SJSA1 (cell line): ENCODE data around the gene BRWD1. TPM values are rescaled to one million over a fixed set of nuclear protein-coding genes. Genes with fewer than 3 reads are reported as not detected.

ENCODE experiments used
- DNase-seq, 2 experiments: peaks; one replicate each; pipeline ENCODE4 v3.0.0-alpha.2; 2015 to 2020; ENCODE audit warnings: low spot score in 2 of 2, low read depth in 1 of 2
- H3K27ac ChIP-seq: fragments of 250-450 bp; sonication (Bioruptor Pico); 2 replicates; pipeline ENCODE4 v1.5.1; 2020; ENCODE audit warnings: mild to moderate bottlenecking, moderate library complexity
- H3K27me3 ChIP-seq: fragments of 250-450 bp; sonication (Bioruptor Pico); replicated peaks from 2 replicates; pipeline ENCODE4 v1.5.1; 2020; ENCODE audit warnings: mild to moderate bottlenecking, moderate library complexity
- H3K36me3 ChIP-seq: fragments of 250-450 bp; sonication (Bioruptor Pico); 2 replicates; pipeline ENCODE4 v1.5.1; 2020; ENCODE audit warnings: mild to moderate bottlenecking
- H3K4me1 ChIP-seq: fragments of 250-450 bp; sonication (Bioruptor Pico); replicated peaks from 2 replicates; pipeline ENCODE4 v1.6.1; 2021; ENCODE audit warnings: mild to moderate bottlenecking
- H3K4me3 ChIP-seq: fragments of 250-450 bp; sonication (Bioruptor Pico); 2 replicates; pipeline ENCODE4 v1.5.1; 2020; ENCODE audit warnings: mild to moderate bottlenecking
- H3K9me3 ChIP-seq: fragments of 250-450 bp; sonication (Bioruptor Pico); replicated peaks from 2 replicates; pipeline ENCODE4 v1.5.1; 2020; ENCODE audit warnings: mild to moderate bottlenecking
- total RNA-seq: library from RNA; depleted of rRNA; stranded (reverse); fragments of >200 nt; shearing (Covaris generic); gene quantifications from 2 replicates; pipeline ENCODE4 v1.2.3, GENCODE V29; 2014

The BRWD1 gene
- total RNA-seq, 1 experiment from 2014 or later = 30.3 TPM

DNA sequence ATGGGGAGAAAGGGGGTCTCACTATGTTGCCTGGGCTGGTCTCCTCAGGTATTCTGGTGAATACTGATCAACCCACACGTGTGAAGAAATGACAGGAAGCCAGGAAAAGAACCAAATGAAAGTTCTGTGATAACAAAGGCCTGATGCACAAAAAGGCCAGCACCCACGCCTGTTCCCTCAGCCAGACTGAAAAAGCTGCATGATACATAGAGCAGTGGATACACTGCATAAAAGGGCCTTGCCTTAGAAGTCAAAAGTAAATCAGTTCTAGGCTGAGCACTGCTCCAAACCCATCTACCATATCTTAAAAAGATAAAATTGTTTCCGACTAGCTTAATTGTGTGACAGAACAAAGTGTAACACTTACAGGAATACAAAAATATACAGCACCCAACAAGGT is 93.3 kb downstream of the BRWD1 start:
- no peaks in the 10 kb centered on the region for H3K9me3 ChIP-seq
- peaks cover 27% of the 10 kb centered on the region for H3K36me3 ChIP-seq
- no peaks in the 10 kb centered on the region for H3K4me1 ChIP-seq
- no peaks in the 10 kb centered on the region for H3K27me3 ChIP-seq
- DNase-seq = no peak
- H3K27ac ChIP-seq = no peak overlapping the region
- H3K4me3 ChIP-seq = no peak overlapping the region

DNA sequence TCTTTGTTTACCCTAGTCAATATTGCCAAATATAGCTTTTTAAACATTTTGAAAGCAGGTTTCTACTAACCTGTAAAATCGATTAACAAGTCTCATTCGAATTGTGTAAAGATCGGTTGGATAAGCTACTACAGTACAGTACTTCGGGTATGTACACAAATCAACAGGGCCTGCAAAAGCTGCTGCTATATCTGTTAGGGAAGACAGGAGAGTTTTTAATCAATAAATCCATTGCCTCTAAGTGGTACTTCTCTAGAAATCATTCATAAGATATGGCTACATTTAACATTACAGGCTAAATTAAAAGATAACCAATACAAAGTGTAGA is 95.4 kb downstream of the BRWD1 start:
- no peaks in the 10 kb centered on the region for H3K27me3 ChIP-seq
- no peaks in the 10 kb centered on the region for H3K4me1 ChIP-seq
- DNase-seq = no peak
- no peak overlapping the region for H3K27ac ChIP-seq
- H3K9me3 ChIP-seq = no peaks in the 10 kb centered on the region
- H3K36me3 ChIP-seq = peaks cover 26% of the 10 kb centered on the region
- H3K4me3 ChIP-seq = no peak overlapping the region

DNA sequence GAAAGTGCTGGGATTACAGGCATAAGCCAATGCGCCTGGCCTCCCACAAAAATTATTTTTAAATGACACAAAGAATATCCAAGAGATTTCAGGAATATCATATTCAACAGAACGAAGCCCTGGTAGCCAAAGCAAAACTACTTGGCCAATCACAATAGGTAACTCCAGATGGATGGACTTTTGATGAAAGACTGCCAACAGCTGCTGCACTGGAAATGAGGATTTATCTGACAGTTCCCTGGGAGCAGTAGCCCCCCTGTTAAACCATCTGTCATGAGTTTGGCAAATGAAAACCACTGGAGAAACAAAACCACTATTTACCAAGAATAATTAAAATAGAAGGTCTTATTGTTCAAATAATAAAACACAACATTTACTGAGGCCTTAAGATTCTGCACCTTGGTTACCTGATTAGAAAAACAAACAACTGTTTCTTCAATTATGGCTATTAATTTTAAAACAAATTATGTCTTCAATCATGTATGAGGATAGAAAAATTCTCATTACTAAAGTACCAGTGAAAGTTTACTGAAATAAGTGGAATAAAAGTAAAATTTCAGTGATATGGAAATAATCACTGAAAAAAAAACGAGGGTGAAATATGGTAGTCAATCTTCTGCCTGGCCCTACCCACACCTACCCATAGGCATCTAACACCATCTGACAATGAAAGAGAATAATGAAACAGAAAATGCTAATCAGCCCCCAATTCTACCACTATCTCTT is 95.9 kb downstream of the BRWD1 start:
- Histone ChIP-seq H3K27me3 (no peaks in the 10 kb centered on the region), H3K4me1 (no peaks in the 10 kb centered on the region), H3K4me3 (no peak overlapping the region), H3K9me3 (no peaks in the 10 kb centered on the region), H3K36me3 (peaks cover 26% of the 10 kb centered on the region), H3K27ac (no peak overlapping the region)
- no peak for DNase-seq

DNA sequence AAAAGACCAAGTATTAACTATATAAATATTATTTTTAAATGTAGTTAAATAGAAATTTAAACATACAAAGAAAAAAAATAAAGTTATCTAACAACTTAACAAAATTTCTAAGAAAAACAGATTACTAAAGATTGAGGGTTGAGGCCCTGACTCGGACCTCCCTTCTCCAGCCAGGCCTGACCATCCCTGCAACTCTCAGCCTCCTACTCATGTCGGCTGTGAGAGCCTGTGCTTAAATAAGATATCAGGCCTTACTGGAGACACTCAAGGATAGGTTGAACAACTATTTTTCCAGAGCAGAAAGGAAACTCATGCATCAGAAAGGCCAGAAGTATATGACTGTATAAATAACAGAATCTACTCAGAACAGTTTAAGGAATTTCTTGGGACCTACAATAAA is 97.1 kb downstream of the BRWD1 start:
- Histone ChIP-seq H3K4me1 (no peaks in the 10 kb centered on the region), H3K27ac (no peak overlapping the region), H3K36me3 (peaks cover 22% of the 10 kb centered on the region), H3K9me3 (no peaks in the 10 kb centered on the region), H3K4me3 (no peak overlapping the region), H3K27me3 (no peaks in the 10 kb centered on the region)
- no peak for DNase-seq

DNA sequence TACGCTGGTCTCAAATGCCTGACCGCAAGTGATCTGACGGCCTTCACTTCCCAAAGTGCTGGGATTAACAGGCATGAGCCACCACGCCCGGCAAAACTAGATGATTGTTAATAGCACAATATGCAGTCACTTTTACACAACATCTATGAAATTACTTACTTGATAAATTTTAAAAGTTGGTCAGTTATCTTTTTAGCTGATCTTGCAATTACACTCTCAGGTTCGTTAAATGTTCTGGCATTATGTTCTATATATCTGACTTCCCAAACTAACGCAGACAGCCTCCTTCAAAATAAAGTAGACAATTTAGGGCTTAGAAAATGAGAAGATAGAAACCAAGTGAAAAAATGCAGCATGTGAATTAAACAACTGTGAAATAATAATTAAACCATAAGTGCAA is 98.4 kb downstream of the BRWD1 start:
- Histone ChIP-seq H3K4me1 (no peaks in the 10 kb centered on the region), H3K27ac (no peak overlapping the region), H3K9me3 (no peaks in the 10 kb centered on the region), H3K4me3 (no peak overlapping the region), H3K27me3 (no peaks in the 10 kb centered on the region), H3K36me3 (peaks cover 29% of the 10 kb centered on the region)
- DNase-seq = no peak

DNA sequence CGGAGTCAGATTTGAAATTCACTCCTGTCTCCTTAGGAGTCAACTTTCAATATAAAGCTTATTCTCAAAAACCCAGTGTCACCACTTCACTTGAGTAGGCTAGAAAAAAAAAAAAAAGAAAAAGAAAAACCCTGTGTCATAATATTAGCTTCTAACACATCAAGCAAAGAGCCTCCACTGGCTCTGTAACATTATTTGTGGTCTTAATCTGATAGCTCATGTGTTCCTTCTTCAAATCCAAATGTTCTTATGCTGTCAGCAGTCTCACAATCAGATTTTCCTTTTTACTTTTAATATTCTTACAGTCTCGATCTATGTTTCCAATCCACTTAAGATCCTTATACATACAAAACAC is 104.1 kb downstream of the BRWD1 start:
- no peak for DNase-seq
- Histone ChIP-seq H3K4me1 (no peaks in the 10 kb centered on the region), H3K4me3 (no peak overlapping the region), H3K9me3 (no peaks in the 10 kb centered on the region), H3K36me3 (peaks cover 49% of the 10 kb centered on the region), H3K27ac (no peak overlapping the region), H3K27me3 (no peaks in the 10 kb centered on the region)

DNA sequence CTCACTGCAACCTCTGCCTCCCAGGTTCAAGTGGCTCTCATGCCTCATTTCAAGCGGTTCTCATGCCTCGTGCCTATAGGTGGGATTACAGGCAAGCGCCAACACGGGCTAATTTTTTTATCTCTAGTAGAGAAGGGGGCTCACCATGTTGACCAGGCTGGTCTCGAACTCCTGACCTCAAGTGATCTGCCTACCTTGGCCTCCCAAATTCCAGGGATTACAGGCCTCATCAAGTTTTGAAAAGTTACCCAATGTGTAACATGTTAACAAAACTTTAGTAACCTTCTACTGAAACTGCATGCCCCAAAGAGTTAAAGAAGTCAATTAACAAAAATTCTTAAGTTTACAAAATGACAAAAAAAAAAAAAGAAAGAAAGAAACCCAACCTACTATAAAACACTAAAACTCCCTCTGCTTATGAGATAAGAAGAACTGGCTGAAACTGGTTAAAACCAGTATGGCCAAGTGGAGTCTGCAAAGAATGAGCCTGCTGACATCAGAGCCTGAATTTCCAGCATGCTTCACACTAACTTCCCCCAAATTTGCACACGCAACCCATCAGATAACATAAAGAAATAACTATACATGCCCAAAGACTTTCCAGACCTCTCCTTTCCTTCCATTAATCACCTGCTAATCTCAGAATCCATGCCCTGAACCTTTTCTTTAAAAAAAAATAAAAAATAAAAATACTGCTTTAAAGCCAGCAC is 104.7 kb downstream of the BRWD1 start:
- Histone ChIP-seq H3K9me3 (no peaks in the 10 kb centered on the region), H3K4me1 (no peaks in the 10 kb centered on the region), H3K36me3 (peaks cover 48% of the 10 kb centered on the region), H3K27me3 (no peaks in the 10 kb centered on the region), H3K27ac (no peak overlapping the region), H3K4me3 (no peak overlapping the region)
- DNase-seq = no peak

DNA sequence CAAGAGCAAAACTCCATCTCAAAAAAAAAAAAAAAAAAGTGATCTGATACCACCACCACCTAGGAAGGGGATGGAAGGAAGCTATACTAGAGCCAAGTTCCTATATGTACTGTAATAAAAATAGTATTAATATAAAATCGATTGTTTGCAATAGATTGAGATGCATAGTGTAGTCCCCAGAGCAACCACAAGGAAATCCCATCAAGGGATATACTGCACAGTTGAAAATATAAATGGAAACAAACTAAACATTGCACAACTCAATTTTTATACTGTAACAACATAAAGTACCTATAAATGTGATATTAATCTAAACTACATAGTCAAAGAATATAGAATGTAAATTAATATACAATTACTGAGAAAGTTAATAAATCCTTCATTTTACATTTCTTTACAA is 109.3 kb downstream of the BRWD1 start:
- H3K36me3 ChIP-seq = peaks cover 69% of the 10 kb centered on the region
- H3K27me3 ChIP-seq = no peaks in the 10 kb centered on the region
- H3K27ac ChIP-seq = no peak overlapping the region
- no peak for DNase-seq
- no peak overlapping the region for H3K4me3 ChIP-seq
- no peaks in the 10 kb centered on the region for H3K4me1 ChIP-seq
- no peaks in the 10 kb centered on the region for H3K9me3 ChIP-seq

DNA sequence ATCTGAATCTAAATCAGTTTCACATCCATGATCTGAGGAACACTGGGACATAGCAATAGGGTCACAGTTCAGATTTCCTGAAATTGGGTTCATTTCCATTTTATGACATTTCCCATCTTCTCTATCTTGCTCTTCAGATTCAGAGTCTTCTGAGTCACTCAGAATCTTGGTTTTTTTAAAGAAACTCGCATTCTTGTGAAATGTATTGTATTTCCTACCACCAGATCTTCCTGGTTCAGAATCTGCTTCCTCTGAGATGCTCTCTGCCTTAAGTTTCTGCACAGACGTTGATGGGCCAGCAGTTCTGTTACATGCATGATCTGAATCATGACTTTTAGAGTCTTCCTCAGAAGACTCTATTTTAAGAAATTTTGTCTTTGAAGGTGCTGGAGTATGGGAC is 114.6 kb downstream of the BRWD1 start:
- H3K4me3 ChIP-seq = no peak overlapping the region
- no peaks in the 10 kb centered on the region for H3K27me3 ChIP-seq
- H3K36me3 ChIP-seq = peaks cover 72% of the 10 kb centered on the region
- DNase-seq = no peak
- H3K4me1 ChIP-seq = no peaks in the 10 kb centered on the region
- no peaks in the 10 kb centered on the region for H3K9me3 ChIP-seq
- no peak overlapping the region for H3K27ac ChIP-seq

DNA sequence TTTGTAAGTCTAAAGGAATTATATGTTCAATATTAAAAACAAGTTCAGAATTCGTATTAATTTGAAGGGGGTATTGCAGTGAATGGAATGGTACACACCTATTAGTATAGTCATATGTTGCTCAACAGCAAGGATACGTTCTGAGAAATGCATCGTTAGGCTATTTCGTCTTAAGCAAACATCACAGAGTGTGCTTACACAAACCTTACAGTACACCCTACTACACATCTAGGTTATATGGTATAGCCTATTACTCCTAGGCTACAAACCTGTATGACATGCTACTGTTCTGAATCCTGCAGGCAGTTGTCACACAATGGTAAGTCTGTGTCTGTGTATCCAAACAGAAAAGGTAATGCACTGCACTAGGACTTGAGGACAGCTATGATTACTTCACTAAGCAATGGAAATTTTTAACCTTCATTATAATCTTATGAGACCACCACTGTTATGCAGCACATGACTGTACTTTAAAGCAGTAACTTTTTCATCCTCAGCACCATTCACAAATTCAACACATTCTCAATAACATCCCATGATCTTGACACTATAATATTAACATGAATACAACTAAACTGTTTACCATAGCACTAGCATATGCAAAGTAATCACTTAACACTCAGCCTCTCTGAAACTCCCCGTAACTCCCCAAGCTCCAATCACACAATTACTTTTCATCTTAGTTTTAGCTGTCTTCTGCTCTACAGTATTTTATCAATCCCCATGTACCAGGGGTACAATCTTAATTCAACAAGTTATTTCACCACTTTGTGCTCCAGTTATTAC is 115.8 kb downstream of the BRWD1 start:
- Histone ChIP-seq H3K27ac (no peak overlapping the region), H3K4me3 (no peak overlapping the region), H3K4me1 (no peaks in the 10 kb centered on the region), H3K27me3 (no peaks in the 10 kb centered on the region), H3K9me3 (no peaks in the 10 kb centered on the region), H3K36me3 (peaks cover 66% of the 10 kb centered on the region)
- no peak for DNase-seq

DNA sequence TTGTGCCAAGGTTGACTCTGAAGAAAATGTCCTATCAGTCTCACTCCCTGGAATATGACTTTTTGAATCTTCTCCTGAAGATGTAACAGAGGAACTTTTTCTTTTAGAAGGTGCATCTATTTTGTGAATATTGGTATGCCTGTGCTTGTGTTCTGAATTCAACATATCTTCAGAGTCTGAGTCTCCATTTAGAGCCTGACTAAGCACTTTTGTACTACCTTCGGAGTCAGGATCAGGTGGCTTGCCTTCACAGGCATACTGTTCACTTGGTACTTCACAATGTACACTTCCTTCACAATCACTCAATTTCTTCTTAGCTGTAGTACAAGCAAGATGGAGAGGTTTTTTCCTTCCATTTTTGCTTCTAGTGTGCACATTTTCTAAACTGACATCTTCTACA is 116.6 kb downstream of the BRWD1 start:
- Histone ChIP-seq H3K9me3 (no peaks in the 10 kb centered on the region), H3K27me3 (no peaks in the 10 kb centered on the region), H3K4me3 (no peak overlapping the region), H3K27ac (no peak overlapping the region), H3K4me1 (no peaks in the 10 kb centered on the region), H3K36me3 (peaks cover 58% of the 10 kb centered on the region)
- no peak for DNase-seq

DNA sequence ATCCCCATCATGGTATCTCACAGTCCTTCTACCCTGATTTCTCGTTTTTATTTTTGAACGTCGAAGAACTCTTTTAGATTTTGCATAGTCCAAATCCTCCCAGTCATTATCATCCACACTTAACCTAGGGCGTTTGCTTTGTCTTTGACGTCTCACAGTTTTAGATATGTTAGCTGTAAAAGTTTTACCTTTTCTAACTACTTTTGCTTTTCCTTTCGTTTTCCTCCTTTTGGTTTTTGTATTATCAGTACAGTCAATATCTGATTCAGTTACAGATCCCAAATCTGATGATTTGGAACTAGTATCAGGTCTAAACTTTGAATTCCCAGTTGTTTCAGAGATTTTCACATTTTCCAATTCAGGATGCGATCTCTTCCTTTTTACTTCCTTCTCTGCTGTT is 117.1 kb downstream of the BRWD1 start:
- H3K27me3 ChIP-seq = no peaks in the 10 kb centered on the region
- H3K9me3 ChIP-seq = no peaks in the 10 kb centered on the region
- H3K36me3 ChIP-seq = peaks cover 53% of the 10 kb centered on the region
- no peaks in the 10 kb centered on the region for H3K4me1 ChIP-seq
- H3K4me3 ChIP-seq = no peak overlapping the region
- no peak overlapping the region for H3K27ac ChIP-seq
- DNase-seq = no peak

DNA sequence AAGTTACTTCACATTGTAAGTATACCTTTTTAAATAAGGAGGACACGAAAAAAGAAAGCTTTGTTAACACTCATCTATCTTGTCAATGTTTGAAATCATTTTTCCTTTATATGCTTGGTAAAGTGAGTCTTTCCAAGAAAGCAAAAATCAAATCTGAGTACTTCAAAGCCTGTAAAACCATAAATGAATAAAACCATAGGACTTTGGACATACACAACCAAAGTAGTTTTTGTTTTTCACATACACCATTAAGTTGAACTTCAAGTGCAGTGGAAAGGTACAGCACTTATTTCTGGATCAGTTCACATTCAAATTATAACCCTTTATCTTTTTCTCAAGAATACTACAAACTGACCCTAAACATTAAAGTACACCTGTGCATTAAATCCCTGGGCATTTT is 120.1 kb downstream of the BRWD1 start:
- Histone ChIP-seq H3K9me3 (no peaks in the 10 kb centered on the region), H3K27me3 (no peaks in the 10 kb centered on the region), H3K36me3 (peaks cover 27% of the 10 kb centered on the region), H3K27ac (no peak overlapping the region), H3K4me3 (no peak overlapping the region), H3K4me1 (no peaks in the 10 kb centered on the region)
- DNase-seq = no peak

DNA sequence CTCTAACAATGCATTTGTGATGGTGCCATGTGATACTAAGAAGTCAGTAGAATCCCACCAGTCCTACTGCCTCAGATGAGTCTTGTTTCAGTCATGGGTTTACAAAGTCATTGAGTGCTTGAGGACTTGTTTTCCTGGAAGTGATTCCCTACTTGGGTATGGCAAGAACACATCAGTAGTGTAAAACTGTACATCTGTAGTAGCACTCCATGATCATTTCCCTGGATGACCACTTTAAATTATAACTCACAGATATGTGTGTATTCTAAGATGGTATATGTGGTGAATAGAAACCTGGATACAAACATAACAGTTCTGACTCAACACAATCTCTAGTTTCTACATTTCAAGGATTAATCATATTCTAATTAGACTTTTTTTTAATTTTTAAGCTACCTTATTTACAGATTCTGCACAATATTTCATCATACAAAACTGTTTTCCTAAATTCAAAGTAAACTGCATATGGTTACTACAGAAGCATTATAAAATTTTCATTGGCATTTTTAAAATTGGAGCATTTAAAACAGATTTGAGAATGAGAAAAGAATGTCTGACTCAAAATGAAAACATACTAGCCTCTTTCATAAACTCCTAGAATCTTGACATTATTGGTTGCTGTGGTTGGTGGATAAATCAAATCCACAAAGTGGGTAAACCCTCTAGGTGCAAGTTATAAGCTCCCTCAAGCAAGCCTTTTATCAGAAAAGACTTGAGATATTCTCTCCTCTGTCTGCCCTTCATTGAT is 123.4 kb downstream of the BRWD1 start:
- no peak for DNase-seq
- Histone ChIP-seq H3K4me3 (no peak overlapping the region), H3K9me3 (no peaks in the 10 kb centered on the region), H3K36me3 (no peaks in the 10 kb centered on the region; the same call in 1 of the 2 replicates), H3K27me3 (no peaks in the 10 kb centered on the region), H3K4me1 (no peaks in the 10 kb centered on the region), H3K27ac (no peak overlapping the region)
